SK-N-SH treated with all-trans-retinoic acid at 6 μM for 48 hours (cell line): ENCODE data around the gene SLC12A7.

Experiments used
- ATAC-seq: fragments of 200-7000 bp; cut with Tn5 transposase; 3 replicates; pipeline ENCODE4 v1.9.1; 2020; ENCODE audit warnings: mild to moderate bottlenecking, moderate library complexity
- ARNTL ChIP-seq: fragments of 450-650 bp; formaldehyde crosslinking; IDR thresholded peaks from 2 replicates; pipeline ENCODE4 v1.5.0; 2020; ENCODE audit warnings: low read depth, mild to moderate bottlenecking, moderate library complexity, borderline replicate concordance
- CSDC2 ChIP-seq: fragments of 250-450 bp; sonication (Bioruptor Pico); IDR thresholded peaks from 2 replicates; pipeline ENCODE4 v1.5.0; 2020; ENCODE audit warnings: mild to moderate bottlenecking, moderate library complexity
- ESRRG ChIP-seq: fragments of 250-450 bp; sonication (Bioruptor Pico); IDR thresholded peaks from 2 replicates; pipeline ENCODE4 v1.6.1; 2021; ENCODE audit warnings: mild to moderate bottlenecking
- GLIS3 ChIP-seq: fragments of 250-450 bp; sonication (Bioruptor Pico); IDR thresholded peaks from 2 replicates; pipeline ENCODE4 v1.5.0; 2020; ENCODE audit warnings: mild to moderate bottlenecking, moderate library complexity
- PPARA ChIP-seq: fragments of 250-450 bp; sonication (Bioruptor Pico); IDR thresholded peaks from 2 replicates; pipeline ENCODE4 v1.5.0; 2020; ENCODE audit warnings: mild to moderate bottlenecking, borderline replicate concordance
- RARB ChIP-seq: fragments of 250-450 bp; sonication (Bioruptor Pico); IDR thresholded peaks from 2 replicates; pipeline ENCODE4 v1.8.0; 2021; ENCODE audit warnings: mild to moderate bottlenecking, moderate library complexity
- TCF4 ChIP-seq: fragments of 250-450 bp; sonication (Bioruptor Pico); IDR thresholded peaks from 2 replicates; pipeline ENCODE4 v1.8.0; 2021; ENCODE audit warnings: mild to moderate bottlenecking, moderate library complexity, borderline replicate concordance
- ZC3H10 ChIP-seq: fragments of 250-450 bp; sonication (Bioruptor Pico); IDR thresholded peaks from 2 replicates; pipeline ENCODE4 v1.5.1; 2021; ENCODE audit warnings: mild to moderate bottlenecking, moderate library complexity
- ZFP3 ChIP-seq: fragments of 250-450 bp; sonication (Bioruptor Pico); IDR thresholded peaks from 2 replicates; pipeline ENCODE4 v1.5.0; 2020; ENCODE audit warnings: mild to moderate bottlenecking, moderate library complexity
- ZNF70 ChIP-seq: fragments of 450-650 bp; formaldehyde crosslinking; IDR thresholded peaks from 2 replicates; pipeline ENCODE4 v1.5.0; 2020; ENCODE audit warnings: mild to moderate bottlenecking, moderate library complexity
- TF ChIP-seq, protein P1 (sequence below): fragments of 250-450 bp; sonication (Bioruptor Pico); IDR thresholded peaks from 2 replicates; pipeline ENCODE4 v1.5.0; 2020; ENCODE audit warnings: mild to moderate bottlenecking, moderate library complexity
- TF ChIP-seq, protein P2 (sequence below): fragments of 250-450 bp; sonication (Bioruptor Pico); IDR thresholded peaks from 2 replicates; pipeline ENCODE4 v1.8.0; 2021; ENCODE audit warnings: low read depth, mild to moderate bottlenecking, moderate library complexity, borderline replicate concordance
- TF ChIP-seq, protein P3 (sequence below): fragments of 250-450 bp; sonication (Bioruptor Pico); IDR thresholded peaks from 2 replicates; pipeline ENCODE4 v1.8.0; 2020; ENCODE audit warnings: mild to moderate bottlenecking, moderate library complexity, borderline replicate concordance
- TF ChIP-seq, protein P4 (sequence below): fragments of 250-450 bp; sonication (Bioruptor Pico); IDR thresholded peaks from 2 replicates; pipeline ENCODE4 v1.5.1; 2020; ENCODE audit warnings: low read depth, mild to moderate bottlenecking, moderate library complexity

Gene SLC12A7

DNA sequence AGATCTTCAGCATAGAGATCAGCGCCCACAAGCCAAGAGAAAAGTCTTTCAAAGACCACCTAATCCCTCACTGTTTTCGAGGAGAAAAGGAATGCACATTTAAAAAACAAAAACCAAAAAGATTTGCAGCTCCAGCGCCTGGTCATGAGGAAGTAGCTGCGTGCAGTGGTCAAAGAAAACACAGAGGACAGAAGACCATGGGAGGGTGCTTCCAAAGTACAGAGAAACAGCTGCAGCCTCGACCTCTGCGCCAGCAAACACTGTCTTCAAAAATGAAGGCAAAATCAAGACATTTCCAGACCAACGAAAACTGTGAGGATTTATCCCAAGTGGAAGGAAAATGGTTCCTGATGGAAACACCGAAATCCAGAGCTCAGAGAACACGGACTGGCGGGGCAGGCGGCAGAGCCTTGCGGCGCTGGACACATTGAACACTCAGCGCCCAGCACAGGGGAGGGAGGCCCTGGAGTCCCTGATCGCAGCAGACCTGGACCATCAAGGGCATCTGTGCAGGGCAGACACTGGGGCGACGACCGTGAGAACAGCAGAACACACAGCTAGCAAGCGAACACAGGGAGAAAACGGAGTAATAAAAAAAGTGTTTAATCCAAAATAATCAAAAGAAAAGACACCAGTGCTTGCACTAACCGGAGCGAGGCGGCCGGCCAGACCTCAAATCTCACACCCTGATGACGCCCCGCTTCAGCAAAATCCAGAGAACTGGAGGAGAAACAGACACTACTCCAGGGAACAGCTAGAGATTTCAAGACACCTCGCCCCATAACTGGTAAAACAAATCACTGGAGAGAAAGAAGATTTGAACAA, 12.6 kb upstream of the SLC12A7 start (continued):
- TF ChIP-seq, protein P1, sequence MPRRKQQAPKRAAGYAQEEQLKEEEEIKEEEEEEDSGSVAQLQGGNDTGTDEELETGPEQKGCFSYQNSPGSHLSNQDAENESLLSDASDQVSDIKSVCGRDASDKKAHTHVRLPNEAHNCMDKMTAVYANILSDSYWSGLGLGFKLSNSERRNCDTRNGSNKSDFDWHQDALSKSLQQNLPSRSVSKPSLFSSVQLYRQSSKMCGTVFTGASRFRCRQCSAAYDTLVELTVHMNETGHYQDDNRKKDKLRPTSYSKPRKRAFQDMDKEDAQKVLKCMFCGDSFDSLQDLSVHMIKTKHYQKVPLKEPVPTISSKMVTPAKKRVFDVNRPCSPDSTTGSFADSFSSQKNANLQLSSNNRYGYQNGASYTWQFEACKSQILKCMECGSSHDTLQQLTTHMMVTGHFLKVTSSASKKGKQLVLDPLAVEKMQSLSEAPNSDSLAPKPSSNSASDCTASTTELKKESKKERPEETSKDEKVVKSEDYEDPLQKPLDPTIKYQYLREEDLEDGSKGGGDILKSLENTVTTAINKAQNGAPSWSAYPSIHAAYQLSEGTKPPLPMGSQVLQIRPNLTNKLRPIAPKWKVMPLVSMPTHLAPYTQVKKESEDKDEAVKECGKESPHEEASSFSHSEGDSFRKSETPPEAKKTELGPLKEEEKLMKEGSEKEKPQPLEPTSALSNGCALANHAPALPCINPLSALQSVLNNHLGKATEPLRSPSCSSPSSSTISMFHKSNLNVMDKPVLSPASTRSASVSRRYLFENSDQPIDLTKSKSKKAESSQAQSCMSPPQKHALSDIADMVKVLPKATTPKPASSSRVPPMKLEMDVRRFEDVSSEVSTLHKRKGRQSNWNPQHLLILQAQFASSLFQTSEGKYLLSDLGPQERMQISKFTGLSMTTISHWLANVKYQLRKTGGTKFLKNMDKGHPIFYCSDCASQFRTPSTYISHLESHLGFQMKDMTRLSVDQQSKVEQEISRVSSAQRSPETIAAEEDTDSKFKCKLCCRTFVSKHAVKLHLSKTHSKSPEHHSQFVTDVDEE: no peak

DNA sequence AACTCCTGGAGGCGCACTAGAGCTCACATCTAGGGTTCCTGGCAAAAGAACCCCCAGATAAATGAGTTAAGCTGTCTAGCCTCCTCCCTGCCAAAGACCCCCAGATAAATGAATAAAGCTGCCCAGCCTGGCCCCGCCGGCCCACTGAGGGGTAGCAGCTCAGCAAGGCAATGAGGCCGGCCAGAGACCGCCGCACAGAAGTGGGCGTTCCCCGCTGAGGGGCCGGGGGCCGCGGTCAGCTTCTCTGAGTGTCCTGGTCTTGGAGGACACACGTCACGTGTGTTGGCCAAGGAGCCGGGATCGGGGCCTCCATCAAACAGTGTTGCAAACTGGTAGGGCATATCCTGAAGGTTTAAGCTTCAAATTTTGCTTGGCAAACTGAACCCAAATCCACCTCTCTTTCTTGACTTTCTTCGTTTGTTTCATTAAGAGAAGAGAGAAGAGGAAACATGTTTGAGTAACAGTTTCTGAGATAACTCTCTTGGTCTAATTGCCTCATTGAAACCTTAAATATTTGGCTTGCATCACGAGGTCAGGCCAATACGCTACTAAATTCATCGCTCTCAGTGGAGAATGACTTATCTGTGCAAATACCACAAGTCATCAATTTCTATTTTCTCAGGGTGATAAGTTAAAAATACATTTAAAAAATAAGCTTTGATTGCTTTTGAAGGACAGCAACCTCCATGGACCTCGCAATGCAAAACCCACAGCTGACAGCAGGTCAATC, 11.7 kb upstream of the SLC12A7 start:
- no peak for ATAC-seq
- no peak for TF ChIP-seq ZNF70 (CRISPR knock-in tag)
- TF ChIP-seq RARB (CRISPR knock-in tag): no peak
- TF ChIP-seq ESRRG (CRISPR knock-in tag): no peak

DNA sequence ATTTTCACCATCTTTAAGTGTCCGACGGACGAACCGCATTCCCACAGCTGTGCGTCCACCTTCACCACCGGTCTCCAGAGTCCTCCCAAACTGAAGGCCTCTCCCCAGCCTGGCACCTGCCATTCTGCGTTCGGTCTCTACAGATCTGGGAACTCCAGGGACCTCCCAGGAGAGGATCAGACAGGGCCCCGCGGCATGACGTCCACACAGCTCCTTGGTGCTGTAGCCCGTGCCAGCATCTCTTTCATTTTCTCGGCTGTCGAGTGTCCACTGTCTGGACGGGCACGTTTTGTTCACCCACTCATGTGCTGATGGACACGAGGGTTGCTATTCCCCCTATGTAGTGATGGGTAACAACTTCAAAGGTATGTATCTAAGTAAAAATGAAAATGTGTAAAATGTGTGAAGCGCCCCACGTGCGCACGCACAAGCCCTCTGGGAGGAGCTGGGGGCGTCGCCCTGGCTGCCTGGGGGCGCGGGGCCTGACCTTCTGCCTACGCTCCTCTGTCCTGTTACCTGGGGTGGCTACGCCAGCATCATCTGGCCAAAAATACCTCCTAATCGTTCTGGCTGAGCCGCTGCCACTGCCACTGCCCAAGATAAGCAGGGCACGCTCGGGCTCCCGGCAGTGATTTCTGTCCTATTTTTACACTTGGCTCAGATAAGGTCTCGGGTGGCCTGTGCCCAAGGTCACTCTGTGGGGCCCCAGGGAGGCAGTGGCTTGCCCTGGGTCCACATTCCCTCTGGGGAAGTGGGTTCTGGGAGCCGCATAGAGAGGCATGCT, 10.8 kb upstream of the SLC12A7 start:
- no peak for ATAC-seq
- no peak for TF ChIP-seq ZC3H10
- TF ChIP-seq RARB (CRISPR knock-in tag): no peak

DNA sequence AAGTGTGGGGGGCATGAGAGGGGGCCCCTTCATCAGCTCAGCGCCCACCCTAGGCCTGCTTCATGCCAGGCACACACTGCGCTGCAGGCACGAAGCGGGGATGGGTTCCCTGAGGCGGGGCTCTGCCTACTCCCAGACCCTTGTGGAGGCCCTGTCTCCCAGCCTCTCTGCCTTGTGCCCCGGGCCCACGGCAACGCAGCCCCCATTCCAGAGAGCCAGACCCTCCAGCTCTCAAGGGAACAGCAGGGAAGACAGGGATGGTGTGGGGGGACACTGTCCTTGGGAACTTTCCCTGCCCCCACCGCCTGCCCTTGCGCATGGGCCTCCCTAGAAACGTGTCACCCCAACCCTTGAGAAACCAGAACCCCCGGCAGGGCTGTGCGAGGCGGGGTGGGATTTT, 10.0 kb upstream of the SLC12A7 start:
- TF ChIP-seq, protein P1: no peak
- TF ChIP-seq, protein P2, sequence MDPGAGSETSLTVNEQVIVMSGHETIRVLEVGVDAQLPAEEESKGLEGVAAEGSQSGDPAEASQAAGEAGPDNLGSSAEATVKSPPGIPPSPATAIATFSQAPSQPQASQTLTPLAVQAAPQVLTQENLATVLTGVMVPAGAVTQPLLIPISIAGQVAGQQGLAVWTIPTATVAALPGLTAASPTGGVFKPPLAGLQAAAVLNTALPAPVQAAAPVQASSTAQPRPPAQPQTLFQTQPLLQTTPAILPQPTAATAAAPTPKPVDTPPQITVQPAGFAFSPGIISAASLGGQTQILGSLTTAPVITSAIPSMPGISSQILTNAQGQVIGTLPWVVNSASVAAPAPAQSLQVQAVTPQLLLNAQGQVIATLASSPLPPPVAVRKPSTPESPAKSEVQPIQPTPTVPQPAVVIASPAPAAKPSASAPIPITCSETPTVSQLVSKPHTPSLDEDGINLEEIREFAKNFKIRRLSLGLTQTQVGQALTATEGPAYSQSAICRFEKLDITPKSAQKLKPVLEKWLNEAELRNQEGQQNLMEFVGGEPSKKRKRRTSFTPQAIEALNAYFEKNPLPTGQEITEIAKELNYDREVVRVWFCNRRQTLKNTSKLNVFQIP (CRISPR knock-in tag): no peak
- TF ChIP-seq TCF4 (CRISPR knock-in tag) (no peak), GLIS3 (CRISPR knock-in tag) (no peak)
- TF ChIP-seq, protein P3, sequence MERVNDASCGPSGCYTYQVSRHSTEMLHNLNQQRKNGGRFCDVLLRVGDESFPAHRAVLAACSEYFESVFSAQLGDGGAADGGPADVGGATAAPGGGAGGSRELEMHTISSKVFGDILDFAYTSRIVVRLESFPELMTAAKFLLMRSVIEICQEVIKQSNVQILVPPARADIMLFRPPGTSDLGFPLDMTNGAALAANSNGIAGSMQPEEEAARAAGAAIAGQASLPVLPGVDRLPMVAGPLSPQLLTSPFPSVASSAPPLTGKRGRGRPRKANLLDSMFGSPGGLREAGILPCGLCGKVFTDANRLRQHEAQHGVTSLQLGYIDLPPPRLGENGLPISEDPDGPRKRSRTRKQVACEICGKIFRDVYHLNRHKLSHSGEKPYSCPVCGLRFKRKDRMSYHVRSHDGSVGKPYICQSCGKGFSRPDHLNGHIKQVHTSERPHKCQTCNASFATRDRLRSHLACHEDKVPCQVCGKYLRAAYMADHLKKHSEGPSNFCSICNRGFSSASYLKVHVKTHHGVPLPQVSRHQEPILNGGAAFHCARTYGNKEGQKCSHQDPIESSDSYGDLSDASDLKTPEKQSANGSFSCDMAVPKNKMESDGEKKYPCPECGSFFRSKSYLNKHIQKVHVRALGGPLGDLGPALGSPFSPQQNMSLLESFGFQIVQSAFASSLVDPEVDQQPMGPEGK (CRISPR knock-in tag): no peak
- TF ChIP-seq, protein P4, sequence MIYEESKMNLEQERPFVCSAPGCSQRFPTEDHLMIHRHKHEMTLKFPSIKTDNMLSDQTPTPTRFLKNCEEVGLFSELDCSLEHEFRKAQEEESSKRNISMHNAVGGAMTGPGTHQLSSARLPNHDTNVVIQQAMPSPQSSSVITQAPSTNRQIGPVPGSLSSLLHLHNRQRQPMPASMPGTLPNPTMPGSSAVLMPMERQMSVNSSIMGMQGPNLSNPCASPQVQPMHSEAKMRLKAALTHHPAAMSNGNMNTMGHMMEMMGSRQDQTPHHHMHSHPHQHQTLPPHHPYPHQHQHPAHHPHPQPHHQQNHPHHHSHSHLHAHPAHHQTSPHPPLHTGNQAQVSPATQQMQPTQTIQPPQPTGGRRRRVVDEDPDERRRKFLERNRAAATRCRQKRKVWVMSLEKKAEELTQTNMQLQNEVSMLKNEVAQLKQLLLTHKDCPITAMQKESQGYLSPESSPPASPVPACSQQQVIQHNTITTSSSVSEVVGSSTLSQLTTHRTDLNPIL (CRISPR knock-in tag): no peak
- TF ChIP-seq, all 23 proteins: peak for 0

DNA sequence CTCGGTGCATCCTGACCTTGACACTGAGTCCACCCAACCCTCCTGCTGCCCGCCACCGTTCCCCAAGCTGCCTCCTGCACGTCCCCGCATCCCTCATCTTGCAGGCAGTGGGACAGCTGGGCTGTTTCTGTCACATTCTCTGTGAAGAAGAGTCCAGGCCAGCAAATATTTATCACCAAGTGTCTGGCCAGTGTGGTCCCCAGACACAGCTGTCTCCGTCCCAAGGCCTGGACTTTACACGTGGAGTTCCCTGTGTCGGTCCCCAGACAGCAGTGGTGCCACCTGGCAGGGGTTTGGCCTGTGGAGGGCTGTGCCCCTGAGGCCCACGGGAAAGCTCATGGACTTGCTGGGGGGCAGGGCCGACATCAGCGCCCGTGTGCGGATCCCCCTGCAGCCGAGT, 9.2 kb upstream of the SLC12A7 start:
- TF ChIP-seq TCF4 (CRISPR knock-in tag): no peak
- TF ChIP-seq CSDC2 (CRISPR knock-in tag): no peak
- no peak for TF ChIP-seq ZFP3 (CRISPR knock-in tag)
- TF ChIP-seq ZC3H10: no peak
- no peak for TF ChIP-seq PPARA (CRISPR knock-in tag)
- TF ChIP-seq, protein P4 (CRISPR knock-in tag): no peak
- TF ChIP-seq ARNTL (CRISPR knock-in tag): no peak
- no peak for TF ChIP-seq ZNF70 (CRISPR knock-in tag)
- no peak for ATAC-seq

More for the DNA sequence above, 10.0 kb upstream of the SLC12A7 start:
- ATAC-seq: no peak
